Choroid plexus epithelial cell (primary cell): ENCODE measurements around the gene CIT.
"Not testable (repeated sequence)": the region's sequence is repeated elsewhere in the genome, so short reads cannot be mapped to it uniquely, and the experiment has no call there.

ENCODE experiments used
- DNase-seq: peaks from one replicate; pipeline ENCODE4 v3.0.0-alpha.2; 2010; ENCODE audit warnings: low read depth
- H3K4me3 ChIP-seq: 2 replicates; pipeline ENCODE4 v1.5.1; 2011; ENCODE audit warnings: low read depth, mild to moderate bottlenecking, control low read depth, low read length, moderate library complexity
- TF ChIP-seq, protein P1 (sequence below): conservative IDR thresholded peaks from 2 replicates; pipeline ENCODE4 v1.5.1; 2011; ENCODE audit warnings: low read depth, mild to moderate bottlenecking, control low read depth, inconsistent platforms, low read length, moderate library complexity

Gene CIT

GRCh38 chr12:119710374-119710964, 166.7 kb downstream of the CIT start:
- TF ChIP-seq, protein P1, sequence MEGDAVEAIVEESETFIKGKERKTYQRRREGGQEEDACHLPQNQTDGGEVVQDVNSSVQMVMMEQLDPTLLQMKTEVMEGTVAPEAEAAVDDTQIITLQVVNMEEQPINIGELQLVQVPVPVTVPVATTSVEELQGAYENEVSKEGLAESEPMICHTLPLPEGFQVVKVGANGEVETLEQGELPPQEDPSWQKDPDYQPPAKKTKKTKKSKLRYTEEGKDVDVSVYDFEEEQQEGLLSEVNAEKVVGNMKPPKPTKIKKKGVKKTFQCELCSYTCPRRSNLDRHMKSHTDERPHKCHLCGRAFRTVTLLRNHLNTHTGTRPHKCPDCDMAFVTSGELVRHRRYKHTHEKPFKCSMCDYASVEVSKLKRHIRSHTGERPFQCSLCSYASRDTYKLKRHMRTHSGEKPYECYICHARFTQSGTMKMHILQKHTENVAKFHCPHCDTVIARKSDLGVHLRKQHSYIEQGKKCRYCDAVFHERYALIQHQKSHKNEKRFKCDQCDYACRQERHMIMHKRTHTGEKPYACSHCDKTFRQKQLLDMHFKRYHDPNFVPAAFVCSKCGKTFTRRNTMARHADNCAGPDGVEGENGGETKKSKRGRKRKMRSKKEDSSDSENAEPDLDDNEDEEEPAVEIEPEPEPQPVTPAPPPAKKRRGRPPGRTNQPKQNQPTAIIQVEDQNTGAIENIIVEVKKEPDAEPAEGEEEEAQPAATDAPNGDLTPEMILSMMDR, result no peak
- DNase-seq, result no peak

DNA sequence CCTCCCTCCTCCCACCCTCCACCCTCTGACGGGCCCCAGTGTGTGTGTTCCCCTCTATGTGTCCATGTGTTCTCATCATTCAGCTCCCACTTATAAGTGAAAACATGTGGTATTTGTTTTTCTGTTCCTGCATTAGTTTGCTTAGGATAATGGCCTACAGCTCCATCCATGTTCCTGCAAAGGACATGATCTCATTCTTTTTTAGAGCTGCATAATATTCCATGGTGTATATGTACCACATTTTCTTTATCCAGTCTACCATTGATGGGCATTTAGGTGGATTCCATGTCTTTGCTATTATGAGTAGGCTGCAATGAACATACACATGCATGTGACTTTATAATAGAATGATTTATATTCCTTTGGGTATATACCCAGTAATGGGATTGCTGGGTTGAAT, 170.7 kb downstream of the CIT start:
- not testable (repeated sequence) for DNase-seq, H3K4me3 ChIP-seq

More at GRCh38 chr12:119710374-119710964, 166.7 kb downstream of the CIT start:
- H3K4me3 ChIP-seq, result no peak overlapping the region

DNA sequence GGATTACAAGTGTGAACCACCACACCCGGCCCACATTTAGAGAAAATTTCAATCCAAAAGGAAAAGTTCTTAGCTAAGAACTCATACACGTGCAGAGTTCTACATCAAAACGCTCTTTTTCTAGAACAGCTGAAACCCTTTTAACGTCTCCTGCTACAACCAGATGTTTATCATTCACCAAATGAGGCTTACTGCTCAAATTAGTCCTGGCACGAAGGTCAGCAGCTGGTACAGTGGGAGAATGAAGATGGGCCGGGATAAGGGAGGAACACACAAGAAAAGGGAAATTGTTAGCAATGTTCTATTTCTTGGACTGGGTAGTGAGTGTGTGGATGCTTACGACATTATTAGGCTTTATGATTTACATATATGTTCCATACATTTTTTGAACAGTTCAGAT, 171.9 kb downstream of the CIT start:
- TF ChIP-seq, protein P1, result no peak
- DNase-seq, result no peak
- no peak overlapping the region for H3K4me3 ChIP-seq

GRCh38 chr12:119704065-119704747, 172.9 kb downstream of the CIT start:
- TF ChIP-seq, protein P1, result no peak
- H3K4me3 ChIP-seq, result no peak overlapping the region
- DNase-seq, result no peak

DNA sequence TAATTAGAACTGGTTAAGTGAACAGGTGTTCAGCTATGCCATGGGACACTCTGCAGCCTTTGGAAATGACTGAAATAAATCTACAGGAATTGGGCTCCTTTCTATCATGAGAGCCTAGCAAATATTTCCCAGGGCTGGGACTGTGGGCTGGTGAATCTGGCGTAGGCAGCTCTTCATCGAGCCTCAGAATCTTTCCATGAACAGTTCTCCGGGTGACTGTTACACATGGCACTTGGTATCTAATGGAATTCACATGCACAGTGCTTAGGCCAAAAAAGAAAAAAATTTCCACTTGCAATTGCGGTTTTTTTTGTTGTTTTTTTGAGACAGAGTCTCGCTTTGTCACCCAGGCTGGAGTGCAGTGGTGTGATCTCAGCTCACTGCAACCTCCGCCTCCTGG, 177.0 kb downstream of the CIT start:
- TF ChIP-seq, protein P1, result no peak
- no peak for DNase-seq
- no peak overlapping the region for H3K4me3 ChIP-seq

GRCh38 chr12:119699199-119699760, 177.8 kb downstream of the CIT start:
- TF ChIP-seq, protein P1, result no peak
- H3K4me3 ChIP-seq, result no peak overlapping the region
- no peak for DNase-seq

- H3K4me3 ChIP-seq, result no peak overlapping the region
- TF ChIP-seq, protein P1, result no peak
- no peak for DNase-seq
Observed at GRCh38 chr12:119696943-119697342, 180.2 kb downstream of the CIT start.
